Right renal cortex interstitium (tissue), 3 donors: ENCODE data around the gene PLEKHM3. TPM values are rescaled to one million over a fixed set of nuclear protein-coding genes. Genes with fewer than 3 reads are reported as not detected.

ENCODE experiments used
- DNase-seq, 3 donors: peaks; one replicate each; pipeline ENCODE4 v3.0.0-alpha.2; 2013; ENCODE audit warnings: low read depth in 3 of 3, low spot score in 2 of 3
- polyA plus RNA-seq, 3 donors: library from polyadenylated mRNA; unstranded; fragments of 120-200 nt; gene quantifications; one replicate each; pipeline ENCODE4 v1.2.1, GENCODE V29; 2013; ENCODE audit not compliant: insufficient read length in 3 of 3

PLEKHM3 gene
- polyA plus RNA-seq, 3 donors = 12.7 to 16.1 (median 13.4) TPM

DNA sequence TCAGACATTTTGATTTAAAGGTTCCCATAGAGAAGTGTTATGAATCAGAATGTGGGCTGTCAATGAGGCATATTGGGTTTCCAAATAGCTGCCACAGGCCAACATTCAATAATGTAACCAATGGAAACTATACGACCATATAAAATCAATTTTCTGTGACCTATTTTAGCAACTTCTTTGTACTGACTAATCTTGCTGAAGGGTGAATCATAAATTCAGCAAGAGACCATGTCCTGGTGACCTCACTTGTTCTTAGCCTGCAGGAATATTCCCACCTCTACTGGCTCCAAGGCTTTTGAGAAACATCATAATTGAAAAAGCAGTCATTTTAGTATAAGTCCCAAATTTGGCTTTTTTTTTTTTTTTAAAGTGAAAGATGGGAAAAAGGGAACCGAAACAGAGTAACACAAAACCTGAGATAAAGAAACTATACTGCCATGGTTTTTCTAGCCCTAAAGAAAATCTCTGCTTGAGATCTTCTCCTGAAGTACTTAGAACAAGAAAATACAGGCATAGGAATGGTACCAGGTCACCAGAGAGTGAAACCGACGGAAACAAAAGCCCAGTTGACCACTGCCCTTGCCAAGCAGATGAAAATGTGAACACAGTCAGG lies 32.1 kb downstream of the PLEKHM3 start:
- no peak for DNase-seq

DNA sequence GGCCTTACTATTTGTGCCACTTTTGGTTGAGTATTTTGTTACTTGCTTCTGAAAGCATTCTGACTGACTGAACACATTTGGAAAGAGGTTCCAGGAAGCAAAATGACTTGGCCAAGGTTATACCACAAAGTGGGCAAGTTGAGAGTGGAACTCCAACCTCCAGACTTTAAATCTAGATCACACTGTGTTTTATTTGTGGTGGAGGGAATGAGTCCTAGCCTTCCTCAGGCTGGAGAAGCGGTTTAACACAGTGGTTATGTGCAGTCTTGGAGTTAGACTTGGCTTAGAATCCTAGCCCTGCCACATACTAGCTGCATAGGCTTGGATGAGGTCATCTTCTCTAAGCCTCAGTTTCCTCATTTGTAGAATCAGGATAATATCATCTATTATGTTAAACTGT lies 33.4 kb downstream of the PLEKHM3 start:
- no peak for DNase-seq

DNA sequence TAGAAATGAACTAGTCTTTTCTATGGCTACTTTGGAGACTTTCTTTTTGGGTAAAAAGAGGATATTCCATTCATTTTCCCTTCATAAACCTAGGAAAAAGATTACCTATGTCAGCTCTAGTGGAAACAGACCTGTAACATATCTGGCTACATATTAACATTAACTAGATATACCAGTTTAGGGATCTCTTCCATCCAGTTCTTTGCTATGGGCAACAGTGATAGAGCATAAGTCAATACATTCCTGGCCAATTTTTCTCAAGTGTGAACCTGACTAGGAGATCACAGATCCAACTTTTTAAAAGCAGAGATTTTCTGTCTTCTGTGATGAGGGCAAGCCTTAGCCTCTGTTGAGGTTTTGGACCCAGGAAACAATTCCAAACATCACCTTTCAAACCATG lies 34.5 kb downstream of the PLEKHM3 start:
- DNase-seq = no peak

DNA sequence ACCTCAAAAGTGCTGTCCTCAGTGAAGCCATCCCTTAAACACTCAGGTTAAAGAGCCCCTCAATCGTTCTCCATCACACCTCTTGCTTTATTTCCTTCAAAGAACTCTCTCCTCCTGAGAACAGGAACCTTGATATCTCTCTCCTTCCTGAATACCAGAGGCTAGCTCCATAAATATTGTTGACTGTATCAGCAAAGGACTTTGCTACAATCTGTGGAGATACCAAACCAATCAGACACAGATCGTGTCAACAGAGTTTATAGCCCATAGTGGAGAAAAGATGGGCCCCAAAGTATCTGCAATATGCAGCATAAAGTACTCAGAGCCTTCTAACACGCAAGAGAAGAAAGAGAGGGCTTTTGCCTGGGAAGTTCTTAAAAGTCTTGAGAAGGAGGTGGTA lies 36.4 kb downstream of the PLEKHM3 start:
- no peak for DNase-seq

DNA sequence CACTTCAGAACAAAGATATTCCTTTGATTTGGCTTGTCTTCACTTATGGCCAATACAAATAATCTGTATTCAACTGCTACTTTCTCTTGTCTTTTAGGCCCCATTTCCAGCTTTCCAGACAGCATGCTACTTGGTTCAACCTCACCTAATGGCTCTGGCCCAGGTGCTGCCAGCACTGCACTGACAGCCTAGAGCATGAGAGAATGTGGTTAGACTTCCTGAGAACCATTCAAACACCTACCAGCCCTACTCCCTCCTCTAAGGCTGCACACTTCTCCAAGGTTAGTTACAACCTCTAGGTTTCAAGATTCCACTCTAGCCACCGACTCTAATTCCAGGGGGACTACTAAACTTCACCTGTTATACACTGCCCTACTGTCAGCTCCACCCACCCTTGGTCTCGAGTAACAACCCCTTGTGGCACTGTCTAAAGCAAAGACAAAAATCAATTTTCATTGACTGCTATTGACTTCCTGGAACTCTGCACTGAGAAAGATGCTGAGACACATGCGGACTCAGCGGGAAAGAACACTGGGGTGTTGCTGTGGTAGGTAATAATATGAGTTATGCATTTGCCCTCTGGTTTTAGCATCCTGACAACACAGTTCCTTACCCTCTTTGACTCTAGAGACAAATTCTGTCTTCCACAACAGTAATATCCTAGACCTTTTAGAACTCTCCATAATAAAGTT lies 38.2 kb downstream of the PLEKHM3 start:
- no peak for DNase-seq

DNA sequence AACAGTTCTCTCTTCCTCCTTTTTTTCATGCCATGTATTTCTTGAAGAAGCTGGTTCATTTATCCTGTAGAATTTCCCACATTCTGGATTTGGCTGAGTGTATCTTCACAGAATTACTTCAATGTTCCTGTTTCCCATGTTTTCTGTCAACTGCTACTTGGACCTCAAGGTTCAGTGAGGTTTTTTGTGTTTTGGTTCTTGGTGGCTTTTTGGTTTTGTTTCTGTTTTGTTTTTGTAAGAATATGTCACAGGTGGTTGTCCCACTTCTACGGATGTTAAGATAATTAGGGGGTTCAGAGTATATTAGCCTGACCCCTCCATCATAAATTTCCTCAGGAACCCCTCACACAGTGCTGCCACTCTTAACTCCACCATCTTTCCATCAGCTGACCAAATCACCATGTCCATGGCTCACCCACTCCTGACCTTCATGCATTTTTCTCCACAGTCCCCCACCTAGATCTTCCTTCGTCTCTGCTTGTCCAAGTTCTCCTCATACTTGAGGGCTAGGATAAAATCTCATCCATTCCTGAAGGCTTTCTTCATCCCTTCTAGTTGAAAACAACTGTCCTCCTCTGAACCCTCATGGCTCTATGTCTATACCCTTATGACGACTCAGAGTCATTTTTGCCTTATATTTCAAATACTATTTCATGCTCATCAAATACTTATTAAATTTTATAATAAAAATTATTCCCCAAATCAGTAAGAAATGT lies 40.4 kb downstream of the PLEKHM3 start:
- no peak for DNase-seq

DNA sequence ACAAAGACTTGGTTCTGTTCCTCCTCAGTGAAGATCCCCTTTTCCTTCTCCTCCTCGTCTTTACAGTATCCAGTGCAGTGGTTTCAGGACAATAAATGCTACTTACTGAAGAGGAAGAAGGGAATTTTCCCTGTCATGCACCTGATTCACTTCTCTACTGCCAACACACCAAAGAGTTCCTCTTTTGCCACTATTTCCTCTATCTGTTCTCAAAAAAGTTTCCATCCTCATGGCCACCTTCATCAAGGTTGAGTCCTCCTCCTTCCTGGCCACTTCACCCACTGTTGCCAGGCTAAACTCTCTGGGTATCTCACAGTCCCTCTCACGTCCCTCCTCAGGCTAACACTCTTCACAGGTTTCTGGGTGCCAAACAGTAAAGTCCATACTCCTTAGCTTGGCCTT lies 41.7 kb downstream of the PLEKHM3 start:
- DNase-seq = no peak

DNA sequence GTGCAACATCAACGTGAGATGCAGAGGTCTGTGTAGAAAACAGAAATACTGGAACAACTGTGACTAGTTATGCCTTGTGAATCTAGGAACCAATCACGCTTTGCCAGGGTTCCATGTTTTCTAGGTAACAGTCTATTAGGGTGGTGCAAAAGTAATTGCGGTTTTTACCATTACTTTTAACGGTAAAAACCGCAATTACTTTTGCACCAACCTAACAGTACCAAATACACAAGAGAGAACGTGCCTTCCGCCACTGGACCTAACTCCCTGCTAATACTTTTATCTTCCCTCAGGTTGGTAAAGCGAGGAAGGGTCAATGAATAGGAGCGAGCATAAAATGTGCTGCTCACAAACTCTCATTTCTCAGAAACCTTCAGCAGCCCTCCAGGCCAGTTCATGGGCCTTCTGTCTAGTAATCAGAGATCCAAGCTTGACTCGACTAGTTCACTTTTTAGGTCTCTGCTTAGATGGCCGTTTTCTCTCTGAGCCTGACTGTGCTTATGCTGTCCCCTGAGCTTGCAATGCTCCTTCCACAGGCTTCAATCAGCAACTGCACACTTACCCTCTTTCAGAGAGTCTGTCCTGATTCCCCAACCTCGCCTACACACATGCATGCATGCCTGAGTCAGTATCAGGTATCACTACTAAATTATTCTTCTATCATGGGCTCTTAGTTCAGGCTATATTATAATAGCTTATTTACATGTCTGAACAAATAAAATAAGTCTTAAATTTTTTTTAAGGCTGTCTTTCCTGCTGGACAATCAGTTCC lies 47.0 kb downstream of the PLEKHM3 start:
- no peak for DNase-seq

DNA sequence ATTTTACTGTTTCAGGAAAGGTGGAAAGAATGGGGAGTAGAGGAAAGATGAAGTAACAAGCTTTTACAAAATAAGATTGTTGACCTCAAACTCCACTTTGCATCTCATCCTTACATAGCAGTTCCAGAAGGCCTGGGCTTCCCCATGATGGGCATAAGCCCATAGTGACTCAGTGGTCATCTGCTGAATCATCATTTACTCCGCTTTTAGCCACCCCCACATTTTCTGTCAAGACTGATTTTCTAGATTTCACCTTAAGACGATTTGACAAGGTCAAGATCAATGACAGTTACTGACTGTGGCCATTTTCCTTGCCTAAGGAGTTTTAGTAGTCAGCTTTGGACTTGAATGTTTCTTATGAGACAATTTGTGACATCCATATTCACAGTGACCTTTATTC lies 49.4 kb downstream of the PLEKHM3 start:
- DNase-seq = no peak

DNA sequence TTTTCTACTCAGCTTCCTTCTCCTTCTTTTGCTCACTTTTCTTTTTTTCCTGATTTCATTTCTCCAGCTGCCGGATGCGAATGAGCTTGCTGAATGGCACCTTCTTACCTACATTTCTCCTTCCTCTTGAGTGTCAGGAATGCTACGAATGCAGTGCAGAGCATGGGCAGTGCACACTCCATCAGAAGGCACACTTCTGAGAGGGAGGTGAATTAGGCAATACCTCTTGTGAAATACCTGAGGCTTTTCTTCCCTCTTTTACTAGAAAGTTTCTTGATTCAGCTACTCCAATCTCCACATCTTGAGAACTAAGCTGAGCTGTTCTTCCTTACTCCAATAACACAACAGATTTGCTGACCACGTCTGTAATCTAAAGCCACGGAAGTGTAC lies 51.1 kb downstream of the PLEKHM3 start:
- no peak for DNase-seq

DNA sequence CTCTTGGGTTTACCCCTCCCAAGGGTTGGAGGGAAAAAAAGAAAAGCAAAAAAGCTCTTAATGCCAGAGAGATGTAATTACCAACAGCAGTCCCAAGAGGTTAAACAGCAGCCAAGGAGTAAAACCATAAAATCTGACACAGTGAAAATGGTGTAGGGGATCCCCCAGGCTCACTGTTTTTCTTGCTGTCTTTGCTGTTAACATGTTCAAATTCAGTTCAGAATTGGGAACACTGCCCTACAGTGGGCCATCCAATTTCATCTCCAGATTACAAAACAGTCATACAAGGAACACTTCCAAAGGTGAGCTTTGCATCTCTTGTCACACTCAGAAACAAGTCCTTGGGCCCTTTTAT lies 54.5 kb downstream of the PLEKHM3 start:
- no peak for DNase-seq

DNA sequence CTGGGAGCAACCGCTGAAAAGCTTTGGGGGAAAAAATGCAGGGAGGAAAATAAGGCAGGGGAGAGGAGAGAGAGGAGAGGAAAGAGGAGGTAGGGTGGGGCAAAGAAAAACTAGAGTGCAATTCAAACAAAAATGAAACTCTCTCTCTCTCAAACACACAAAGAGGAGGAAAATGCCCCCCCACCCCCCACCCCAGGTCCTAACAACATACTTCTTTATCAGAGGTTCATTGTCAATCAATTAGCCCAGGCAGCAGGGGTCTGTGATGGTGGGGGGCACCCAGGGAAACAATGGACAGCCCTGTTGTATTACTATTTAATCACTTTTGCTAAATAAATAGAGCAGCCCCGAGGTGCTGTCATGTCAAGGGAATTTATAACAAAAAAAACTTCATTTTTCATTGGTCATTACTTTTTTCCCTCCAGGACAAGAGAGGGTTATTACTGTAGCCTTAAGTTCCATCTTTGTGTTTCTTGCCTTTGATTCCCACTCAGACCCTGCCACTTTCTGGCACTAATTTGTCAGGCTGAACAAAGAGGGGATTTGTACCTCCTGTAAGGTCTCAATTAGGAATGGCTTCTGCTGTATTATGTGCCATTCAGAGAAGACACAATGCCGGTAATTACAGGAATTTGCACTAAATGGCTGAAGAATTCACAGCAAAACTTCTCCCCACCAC lies 55.0 kb downstream of the PLEKHM3 start:
- DNase-seq = no peak

DNA sequence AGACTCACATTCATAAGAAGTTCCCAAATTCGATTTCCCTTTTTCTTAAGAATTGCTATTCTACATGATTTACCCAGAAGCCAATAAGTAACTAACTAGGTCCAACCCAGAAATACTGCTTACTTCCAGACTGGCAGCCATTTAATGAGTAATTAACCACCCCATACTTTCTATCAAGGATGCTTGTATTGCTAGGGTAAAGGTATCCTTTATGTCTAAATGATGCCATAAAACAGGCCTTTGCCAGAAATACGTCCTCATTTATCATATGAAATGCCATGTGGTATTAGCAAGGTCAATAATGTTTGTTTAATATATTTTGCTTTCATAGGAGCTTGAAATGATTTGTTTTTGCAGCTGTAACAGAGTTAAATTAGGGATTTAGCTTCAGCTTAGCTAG lies 56.1 kb downstream of the PLEKHM3 start:
- no peak for DNase-seq

DNA sequence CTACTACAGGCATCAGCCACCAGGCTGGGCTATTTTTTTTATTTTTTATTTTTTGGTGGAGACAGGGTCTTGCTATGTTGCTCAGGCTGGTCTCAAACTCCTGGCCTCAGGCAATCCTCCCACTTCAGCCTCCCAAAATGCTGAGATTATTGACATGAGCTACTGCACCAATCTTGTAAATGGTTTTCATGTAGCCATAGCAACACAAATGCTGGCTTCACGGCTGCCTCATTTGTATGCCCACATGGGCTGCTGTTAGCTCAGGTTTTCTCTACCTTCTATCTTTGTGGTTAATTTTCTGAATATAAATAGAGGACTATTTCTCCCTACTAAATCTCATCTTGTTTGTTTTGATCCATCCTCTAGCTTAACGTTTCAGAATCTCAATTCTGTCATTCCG lies 58.2 kb downstream of the PLEKHM3 start:
- no peak for DNase-seq

DNA sequence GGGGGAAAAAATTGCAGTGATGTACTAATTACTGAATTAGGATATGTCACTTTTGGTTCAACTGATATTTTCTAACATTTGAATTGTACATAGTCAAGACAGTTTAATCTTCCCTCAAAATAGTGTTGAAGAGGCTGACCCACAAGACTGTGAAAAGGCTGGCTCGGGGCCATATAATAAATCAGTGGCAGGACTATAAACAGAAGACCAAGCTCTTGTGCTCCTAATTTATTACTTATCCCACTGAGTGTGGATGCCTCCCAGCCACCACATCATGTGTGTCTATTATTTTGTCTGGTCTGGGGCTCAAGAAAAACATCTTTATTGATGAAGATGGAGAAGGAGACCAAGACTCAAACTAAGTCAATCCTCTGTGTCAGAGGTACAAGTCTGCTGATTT lies 64.4 kb downstream of the PLEKHM3 start:
- peak in 1 of 3 donors; percentile 19 for DNase-seq

DNA sequence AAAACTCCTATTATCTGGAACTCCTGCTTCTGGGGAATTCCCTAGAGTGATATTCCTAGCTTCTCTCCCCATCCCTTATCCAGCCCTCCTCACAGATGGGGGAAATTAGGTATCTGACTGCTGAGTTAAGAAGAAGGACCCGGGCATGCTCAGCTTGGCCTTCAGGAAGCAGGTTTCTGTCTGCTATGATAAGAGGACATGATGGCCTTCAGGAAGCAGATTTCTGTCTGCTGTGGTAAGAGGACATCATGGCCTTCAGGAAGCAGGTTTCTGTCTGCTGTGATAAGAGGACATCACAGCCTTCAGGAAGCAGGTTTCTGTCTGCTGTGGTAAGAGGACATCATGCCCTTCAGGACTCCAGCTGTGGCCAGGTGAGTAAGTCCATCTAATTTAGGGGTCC lies 65.2 kb downstream of the PLEKHM3 start:
- DNase-seq = no peak

DNA sequence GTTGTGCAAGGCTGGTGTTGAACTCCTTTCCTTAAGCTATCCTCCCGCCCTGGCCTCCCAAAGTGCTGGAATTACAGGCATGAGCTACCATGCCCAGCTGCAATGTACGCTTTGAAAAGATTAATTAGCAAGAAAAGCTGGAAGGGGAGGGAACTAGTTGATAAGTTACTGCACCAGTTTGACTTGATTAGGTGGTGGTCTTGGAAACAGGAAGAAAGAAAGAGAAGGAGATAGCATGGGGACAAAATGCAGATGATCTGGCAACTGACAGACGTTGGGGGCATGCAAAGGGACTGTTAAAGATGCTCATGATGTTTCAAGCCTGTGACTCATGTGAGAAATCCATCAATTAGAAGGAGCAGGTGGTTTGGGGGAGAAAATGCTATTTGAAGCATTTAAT lies 68.6 kb downstream of the PLEKHM3 start:
- no peak for DNase-seq

DNA sequence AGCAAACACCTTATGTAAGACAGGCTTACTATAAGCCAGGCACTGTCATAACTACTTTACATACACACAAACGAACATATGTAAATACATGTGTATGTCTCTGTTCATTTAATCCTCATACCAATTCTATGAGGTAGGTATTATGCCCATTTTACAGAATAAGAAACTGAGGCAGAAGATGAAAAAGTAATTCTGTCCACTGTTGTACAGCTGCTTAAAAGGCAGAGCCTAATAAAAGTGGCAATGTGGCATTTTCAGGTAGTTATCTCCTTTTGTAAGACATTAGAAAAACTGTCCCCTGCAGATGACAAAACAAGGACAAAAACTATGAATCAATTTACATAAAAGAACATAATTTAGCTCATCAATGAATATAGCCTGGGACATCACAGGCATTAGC lies 69.9 kb downstream of the PLEKHM3 start:
- DNase-seq = no peak

DNA sequence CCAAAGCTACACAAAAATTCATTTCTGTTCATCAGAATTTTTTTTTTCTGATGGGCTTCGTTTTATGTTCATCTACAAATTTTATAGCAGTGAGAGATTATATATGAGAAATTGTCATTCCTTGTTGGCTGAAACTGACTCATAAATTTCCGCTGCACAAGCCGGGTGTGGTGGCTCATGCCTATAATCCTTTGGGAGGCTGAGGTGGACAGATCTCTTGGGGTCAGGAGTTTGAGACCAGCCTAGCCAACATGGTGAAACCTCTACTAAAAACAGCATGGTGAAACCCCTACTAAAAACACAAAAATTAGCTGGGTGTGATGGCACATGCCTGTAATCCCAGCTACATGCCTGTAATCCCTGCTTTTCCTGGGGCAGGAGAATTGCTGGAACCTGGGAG lies 72.0 kb downstream of the PLEKHM3 start:
- DNase-seq = no peak

DNA sequence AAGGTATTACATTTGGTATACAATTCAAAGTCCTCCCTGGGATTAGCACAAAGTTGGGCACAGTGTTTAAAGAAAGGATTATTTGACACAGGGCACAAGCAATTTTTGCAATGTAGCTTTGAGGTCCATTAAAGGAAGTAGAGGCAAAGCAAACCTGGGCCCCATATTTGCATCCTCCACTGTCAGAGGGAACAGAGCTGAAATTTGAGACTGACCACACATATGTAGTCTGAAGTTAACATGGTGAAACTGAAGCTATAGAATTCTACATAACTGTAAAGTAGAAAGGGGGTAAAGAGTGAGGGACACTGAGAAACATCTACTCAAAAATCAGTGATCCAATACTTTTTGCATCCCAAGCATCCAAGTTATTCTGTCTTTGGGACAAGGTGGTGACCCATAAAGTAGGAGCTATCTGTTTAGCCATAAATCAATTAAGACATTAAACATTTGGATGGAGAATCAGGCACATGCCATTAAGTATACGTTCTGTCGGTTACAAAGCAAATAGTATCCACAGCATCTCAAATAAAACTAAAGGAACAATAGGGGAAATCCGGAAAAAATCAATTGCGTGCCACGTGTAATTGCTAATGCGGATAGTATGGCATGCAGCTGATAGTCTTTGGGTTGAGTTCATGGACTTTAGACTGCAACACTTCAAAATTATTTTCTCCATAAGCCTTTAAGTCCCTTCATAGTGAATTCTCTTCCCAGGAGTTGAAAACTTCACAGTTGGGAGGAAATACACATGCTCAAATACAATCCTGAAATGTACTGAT lies 72.6 kb downstream of the PLEKHM3 start:
- DNase-seq = no peak
